Hematopoietic multipotent progenitor cell treated with erythropoietin and hydrocortisone succinate and interleukin-3 and kit ligand, for 8 days (in vitro differentiated cells): ENCODE data around the gene MPV17.
"Not testable (repeated sequence)": the region's sequence is repeated elsewhere in the genome, so short reads cannot be mapped to it uniquely, and the experiment has no call there.

Source experiments
- DNase-seq: peaks from one replicate; pipeline ENCODE4 v3.0.0-alpha.2; 2015

Gene MPV17

GRCh38 chr2:27296481-27296880, 26.4 kb downstream of the MPV17 start:
- DNase-seq = no peak

- DNase-seq = no peak
Measured at GRCh38 chr2:27294928-27295327, 28.0 kb downstream of the MPV17 start.

- no peak for DNase-seq
Measured at GRCh38 chr2:27291865-27292264, 31.0 kb downstream of the MPV17 start.

- no peak for DNase-seq
Measured at GRCh38 chr2:27290549-27290948, 32.3 kb downstream of the MPV17 start.

- DNase-seq = no peak
Measured at GRCh38 chr2:27288610-27289009, 34.3 kb downstream of the MPV17 start.

- no peak for DNase-seq
Measured at GRCh38 chr2:27285481-27285880, 37.4 kb downstream of the MPV17 start.

GRCh38 chr2:27284996-27285395, 37.9 kb downstream of the MPV17 start:
- no peak for DNase-seq

- no peak for DNase-seq
Measured at GRCh38 chr2:27282892-27283291, 40.0 kb downstream of the MPV17 start.

- no peak for DNase-seq
Measured at GRCh38 chr2:27281855-27282559, 40.9 kb downstream of the MPV17 start, which contains the start of gene TRIM54. Gene TRIM54, plus strand, starts transcription at chr2:27282429. Its CDS starts 303 bp downstream, at chr2:27282732.

- no peak for DNase-seq
Measured at GRCh38 chr2:27281442-27281841, 41.5 kb downstream of the MPV17 start.

GRCh38 chr2:27280826-27281225, 42.1 kb downstream of the MPV17 start:
- DNase-seq = no peak

GRCh38 chr2:27278010-27278409, 44.9 kb downstream of the MPV17 start:
- no peak for DNase-seq

- DNase-seq = no peak
Measured at GRCh38 chr2:27275211-27276150, 47.4 kb downstream of the MPV17 start, which contains the start of gene DNAJC5G. Gene DNAJC5G, plus strand, starts transcription at chr2:27275433. Its CDS starts 1,296 bp downstream, at chr2:27276729.

- DNase-seq = not testable (repeated sequence)
Measured at GRCh38 chr2:27272537-27273522, 50.1 kb downstream of the MPV17 start.

GRCh38 chr2:27271631-27272340, 51.1 kb downstream of the MPV17 start:
- no peak for DNase-seq

- no peak for DNase-seq
Measured at GRCh38 chr2:27270670-27271069, 52.2 kb downstream of the MPV17 start.

- DNase-seq = no peak
Measured at GRCh38 chr2:27270131-27270530, 52.8 kb downstream of the MPV17 start.

GRCh38 chr2:27268296-27268695, 54.6 kb downstream of the MPV17 start:
- DNase-seq = not testable (repeated sequence)

- no peak for DNase-seq
Measured at GRCh38 chr2:27265536-27265870, 57.4 kb downstream of the MPV17 start.

GRCh38 chr2:27264753-27265535, 58.0 kb downstream of the MPV17 start:
- peak; percentile 61 for DNase-seq

GRCh38 chr2:27264253-27264752, 58.6 kb downstream of the MPV17 start:
- no peak for DNase-seq
